SK-N-SH (cell line): ENCODE results near the gene JPT2. TPM values are rescaled to one million over a fixed set of nuclear protein-coding genes. Genes with fewer than 3 reads are reported as not detected.

Experiments used
- CTCF ChIA-PET: fragments of 300-600, 350-600 bp; formaldehyde crosslinking; extraction: SDS; loops from one replicate; lab custom pipeline; 2021; lab: Yijun Ruan, JAX
- POLR2A ChIA-PET: fragments of 350-600 bp; sonication (Branson Sonifier 250); formaldehyde crosslinking; extraction: SDS; loops from one replicate; lab custom pipeline; 2020; ENCODE audit warnings: antibody characterized with exemption, inconsistent platforms; lab: Yijun Ruan, JAX
- DNase-seq: peaks from one replicate; pipeline ENCODE4 v3.0.0; 2012
- H2AFZ ChIP-seq: fragments of 200-600 bp; sonication (generic); 2 replicates; pipeline ENCODE4 v1.8.1; 2016; ENCODE audit warnings: antibody characterized with exemption, mild to moderate bottlenecking, low read depth
- H3F3A ChIP-seq: fragments of 200-600 bp; sonication (generic); replicated peaks from 2 replicates; pipeline ENCODE3; 2016; ENCODE audit warnings: antibody characterized with exemption, mild to moderate bottlenecking; ENCODE audit not compliant: insufficient read depth
- H3K27ac ChIP-seq, 2 experiments: fragments of 200-500 bp in 1 of 2; fragments of 200-600 bp in 1 of 2; sonication (Bioruptor generic) in 1 of 2; sonication (generic), shearing (Covaris generic) in 1 of 2; 2 replicates each; pipeline versions ENCODE4 v1.5.1 to v1.6.1; 2014 to 2016; ENCODE audit warnings: low read depth in 2 of 2, inconsistent platforms in 1 of 2, low read length in 1 of 2, mild to moderate bottlenecking in 1 of 2, mixed read lengths in 1 of 2
- H3K27me3 ChIP-seq: fragments of 200-600 bp; sonication (generic), shearing (Covaris generic); 2 replicates; pipeline ENCODE4 v1.6.1; 2016; ENCODE audit warnings: mixed run types; ENCODE audit not compliant: insufficient read depth
- H3K36me3 ChIP-seq, 2 experiments: fragments of 200-500 bp in 1 of 2; fragments of 200-600 bp in 1 of 2; sonication (Bioruptor generic) in 1 of 2; sonication (generic) in 1 of 2; replicated peaks in 1 of 2; 2 replicates each; pipeline versions ENCODE3 to v1.5.1; 2014 to 2016; ENCODE audit warnings: low read length in 1 of 2, mild to moderate bottlenecking in 1 of 2; ENCODE audit not compliant: insufficient read depth in 2 of 2, control insufficient read depth in 1 of 2
- H3K4me1 ChIP-seq, 2 experiments: fragments of 200-500 bp in 1 of 2; fragments of 200-600 bp in 1 of 2; sonication (Bioruptor generic) in 1 of 2; sonication (generic), shearing (Covaris generic) in 1 of 2; 2 replicates each; pipeline versions ENCODE4 v1.5.1 to v1.6.1; 2014 to 2016; ENCODE audit warnings: low read depth in 1 of 2, low read length in 1 of 2, mixed run types in 1 of 2; ENCODE audit not compliant: insufficient read depth in 2 of 2, control insufficient read depth in 1 of 2
- H3K4me2 ChIP-seq: fragments of 200-600 bp; sonication (generic), shearing (Covaris generic); 2 replicates; pipeline ENCODE4 v1.6.1; 2017; ENCODE audit warnings: mixed run types
- H3K4me3 ChIP-seq, 2 experiments: fragments of 200-500 bp in 1 of 2; fragments of 200-600 bp in 1 of 2; sonication (Bioruptor generic) in 1 of 2; sonication (generic), shearing (Covaris generic) in 1 of 2; 2 replicates each; pipeline versions ENCODE4 v1.5.1 to v1.8.1; 2014 to 2016; ENCODE audit warnings: low read depth in 2 of 2, inconsistent platforms in 1 of 2, low read length in 1 of 2, mild to moderate bottlenecking in 1 of 2, mixed read lengths in 1 of 2, moderate library complexity in 1 of 2
- H3K79me2 ChIP-seq: fragments of 200-600 bp; sonication (generic); 2 replicates; pipeline ENCODE4 v1.8.1; 2017; ENCODE audit warnings: mild to moderate bottlenecking; ENCODE audit not compliant: insufficient read depth
- H3K9ac ChIP-seq: fragments of 200-600 bp; sonication (generic); 2 replicates; pipeline ENCODE4 v1.6.1; 2017; ENCODE audit warnings: mixed run types
- H3K9me2 ChIP-seq: fragments of 200-600 bp; sonication (generic); 2 replicates; pipeline ENCODE4 v1.6.1; 2017; ENCODE audit warnings: mixed run types
- H3K9me3 ChIP-seq: fragments of 200-600 bp; sonication (generic); 2 replicates; pipeline ENCODE4 v1.6.1; 2017; ENCODE audit warnings: mixed run types, mild to moderate bottlenecking, moderate library complexity
- H4K20me1 ChIP-seq: fragments of 200-600 bp; sonication (generic); 2 replicates; pipeline ENCODE4 v1.6.1; 2017; ENCODE audit warnings: mild to moderate bottlenecking, mixed run types; ENCODE audit not compliant: insufficient read depth
- FOXJ3 ChIP-seq: sonication (generic); formaldehyde crosslinking; IDR thresholded peaks from 2 replicates; pipeline ENCODE4 v1.5.1; 2020; ENCODE audit warnings: mild to moderate bottlenecking, missing genetic modification reagents
- GABPA ChIP-seq: IDR thresholded peaks from 2 replicates; pipeline ENCODE4 v1.4.0; 2012; ENCODE audit warnings: low read depth, mild to moderate bottlenecking
- RAD21 ChIP-seq: IDR thresholded peaks from 2 replicates; pipeline ENCODE4 v1.6.1; 2012; ENCODE audit warnings: mild to moderate bottlenecking, low read length
- RFX5 ChIP-seq: IDR thresholded peaks from 2 replicates; pipeline ENCODE4 v1.6.1; 2012; ENCODE audit warnings: mild to moderate bottlenecking, improper control_type of control experiment, low read length
- RXRA ChIP-seq: IDR thresholded peaks from 2 replicates; pipeline ENCODE4 v1.4.0; 2012; ENCODE audit warnings: low read depth, mild to moderate bottlenecking, borderline replicate concordance
- TCF12 ChIP-seq: IDR thresholded peaks from 2 replicates; pipeline ENCODE4 v1.4.0; 2012
- WGBS: methylation state at CpG from one replicate; pipeline ENCODE4 v1.1.6; 2017; ENCODE audit warnings: low lambda C conversion rate; 5-methylcytosine and 5-hydroxymethylcytosine counted together
- polyA plus RNA-seq, 3 experiments: library from polyadenylated mRNA; depleted of rRNA; stranded (reverse); fragments of >200 nt; gene quantifications; 2 replicates each; pipeline ENCODE4 v1.2.3, GENCODE V29; 2012
- TF ChIP-seq, protein P1 (sequence below): IDR thresholded peaks from 2 replicates; pipeline ENCODE4 v1.6.1; 2012; ENCODE audit warnings: mild to moderate bottlenecking, low read depth, low read length, moderate library complexity
- TF ChIP-seq, protein P2 (sequence below): fragments of 200-600 bp; sonication (generic); IDR thresholded peaks from 2 replicates; pipeline ENCODE4 v1.6.1; 2017; ENCODE audit warnings: antibody characterized with exemption, mild to moderate bottlenecking, moderate library complexity
- TF ChIP-seq, protein P3 (sequence below): IDR thresholded peaks from 2 replicates; pipeline ENCODE4 v1.4.0; 2012; ENCODE audit warnings: low read depth, borderline replicate concordance

JPT2 gene
- polyA plus RNA-seq, 1 of the 3 experiments (the other 2 are of a cell fraction): 67.4 TPM

- TF ChIP-seq, protein P1, sequence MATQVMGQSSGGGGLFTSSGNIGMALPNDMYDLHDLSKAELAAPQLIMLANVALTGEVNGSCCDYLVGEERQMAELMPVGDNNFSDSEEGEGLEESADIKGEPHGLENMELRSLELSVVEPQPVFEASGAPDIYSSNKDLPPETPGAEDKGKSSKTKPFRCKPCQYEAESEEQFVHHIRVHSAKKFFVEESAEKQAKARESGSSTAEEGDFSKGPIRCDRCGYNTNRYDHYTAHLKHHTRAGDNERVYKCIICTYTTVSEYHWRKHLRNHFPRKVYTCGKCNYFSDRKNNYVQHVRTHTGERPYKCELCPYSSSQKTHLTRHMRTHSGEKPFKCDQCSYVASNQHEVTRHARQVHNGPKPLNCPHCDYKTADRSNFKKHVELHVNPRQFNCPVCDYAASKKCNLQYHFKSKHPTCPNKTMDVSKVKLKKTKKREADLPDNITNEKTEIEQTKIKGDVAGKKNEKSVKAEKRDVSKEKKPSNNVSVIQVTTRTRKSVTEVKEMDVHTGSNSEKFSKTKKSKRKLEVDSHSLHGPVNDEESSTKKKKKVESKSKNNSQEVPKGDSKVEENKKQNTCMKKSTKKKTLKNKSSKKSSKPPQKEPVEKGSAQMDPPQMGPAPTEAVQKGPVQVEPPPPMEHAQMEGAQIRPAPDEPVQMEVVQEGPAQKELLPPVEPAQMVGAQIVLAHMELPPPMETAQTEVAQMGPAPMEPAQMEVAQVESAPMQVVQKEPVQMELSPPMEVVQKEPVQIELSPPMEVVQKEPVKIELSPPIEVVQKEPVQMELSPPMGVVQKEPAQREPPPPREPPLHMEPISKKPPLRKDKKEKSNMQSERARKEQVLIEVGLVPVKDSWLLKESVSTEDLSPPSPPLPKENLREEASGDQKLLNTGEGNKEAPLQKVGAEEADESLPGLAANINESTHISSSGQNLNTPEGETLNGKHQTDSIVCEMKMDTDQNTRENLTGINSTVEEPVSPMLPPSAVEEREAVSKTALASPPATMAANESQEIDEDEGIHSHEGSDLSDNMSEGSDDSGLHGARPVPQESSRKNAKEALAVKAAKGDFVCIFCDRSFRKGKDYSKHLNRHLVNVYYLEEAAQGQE: no peak
- no peak for TF ChIP-seq TCF12
- no peak for TF ChIP-seq RFX5
These were observed 47.4 kb upstream of the JPT2 start (continued) for GRCh38 chr16:1630450-1631213.

GRCh38 chr16:1631230-1631629 lies 46.8 kb upstream of the JPT2 start:
- H3K36me3 ChIP-seq: peaks cover 26 to 47% of the 10 kb centered on the region in 2 experiments
- DNase-seq: no peak
- TF ChIP-seq FOXJ3 (CRISPR knock-in tag): no peak
- TF ChIP-seq, protein P2, sequence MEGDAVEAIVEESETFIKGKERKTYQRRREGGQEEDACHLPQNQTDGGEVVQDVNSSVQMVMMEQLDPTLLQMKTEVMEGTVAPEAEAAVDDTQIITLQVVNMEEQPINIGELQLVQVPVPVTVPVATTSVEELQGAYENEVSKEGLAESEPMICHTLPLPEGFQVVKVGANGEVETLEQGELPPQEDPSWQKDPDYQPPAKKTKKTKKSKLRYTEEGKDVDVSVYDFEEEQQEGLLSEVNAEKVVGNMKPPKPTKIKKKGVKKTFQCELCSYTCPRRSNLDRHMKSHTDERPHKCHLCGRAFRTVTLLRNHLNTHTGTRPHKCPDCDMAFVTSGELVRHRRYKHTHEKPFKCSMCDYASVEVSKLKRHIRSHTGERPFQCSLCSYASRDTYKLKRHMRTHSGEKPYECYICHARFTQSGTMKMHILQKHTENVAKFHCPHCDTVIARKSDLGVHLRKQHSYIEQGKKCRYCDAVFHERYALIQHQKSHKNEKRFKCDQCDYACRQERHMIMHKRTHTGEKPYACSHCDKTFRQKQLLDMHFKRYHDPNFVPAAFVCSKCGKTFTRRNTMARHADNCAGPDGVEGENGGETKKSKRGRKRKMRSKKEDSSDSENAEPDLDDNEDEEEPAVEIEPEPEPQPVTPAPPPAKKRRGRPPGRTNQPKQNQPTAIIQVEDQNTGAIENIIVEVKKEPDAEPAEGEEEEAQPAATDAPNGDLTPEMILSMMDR: no peak
- TF ChIP-seq, all 33 proteins: peak for 0
- H4K20me1 ChIP-seq: peaks cover 39% of the 10 kb centered on the region
- POLR2A ChIA-PET: no interaction called here
- WGBS: 96% methylated on average over 9 of the region's 9 CpGs
- H3K9ac ChIP-seq: no peak overlapping the region
- CTCF ChIA-PET: no interaction called here
- H3F3A ChIP-seq: no peaks in the 10 kb centered on the region
- H3K9me3 ChIP-seq: no peaks in the 10 kb centered on the region
- no peak overlapping the region for H3K4me2 ChIP-seq
- H3K79me2 ChIP-seq: peaks cover 65% of the 10 kb centered on the region
- no peak overlapping the region for H3K27ac ChIP-seq
- no peaks in the 10 kb centered on the region for H3K4me1 ChIP-seq
- H3K9me2 ChIP-seq: no peaks in the 10 kb centered on the region
- H2AFZ ChIP-seq: no peak overlapping the region
- no peaks in the 10 kb centered on the region for H3K27me3 ChIP-seq
- H3K4me3 ChIP-seq: no peak overlapping the region

DNA sequence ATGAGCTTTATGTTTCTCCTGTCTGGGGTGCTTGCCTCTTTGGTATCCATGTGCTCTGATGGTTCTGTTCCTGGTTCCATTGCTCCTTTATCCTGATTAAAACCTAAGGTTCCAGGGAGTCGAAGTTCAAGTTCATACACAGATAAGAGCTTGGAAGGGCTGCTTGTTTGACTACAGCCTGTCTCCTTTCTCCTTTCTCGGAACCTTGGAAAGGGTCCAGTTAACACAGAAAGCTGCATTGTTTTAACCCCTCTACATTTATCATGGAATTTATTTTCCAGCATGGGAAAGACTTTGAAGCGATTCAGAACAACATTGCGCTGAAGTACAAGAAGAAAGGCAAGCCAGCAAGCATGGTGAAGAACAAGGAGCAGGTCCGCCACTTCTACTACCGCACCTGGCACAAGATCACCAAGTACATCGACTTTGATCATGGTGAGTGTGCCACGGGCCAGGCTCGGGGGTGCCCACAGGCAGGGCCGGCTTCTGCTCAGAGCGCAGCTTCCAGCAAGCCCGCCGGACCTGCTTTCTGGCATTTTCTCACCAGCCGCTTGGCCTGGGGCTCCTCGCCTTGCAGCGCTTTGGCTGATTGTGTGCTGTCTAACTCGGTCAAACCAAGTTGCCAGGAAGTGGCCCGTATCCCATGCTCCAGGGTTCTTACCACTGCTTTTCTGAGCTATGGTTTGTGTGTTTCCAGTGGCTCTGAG lies 46.0 kb upstream of the JPT2 start:
- Histone ChIP-seq H3K27me3 (no peaks in the 10 kb centered on the region), H3K4me3 (no peak overlapping the region)

More for the DNA sequence above, 46.0 kb upstream of the JPT2 start:
- Histone ChIP-seq H3K79me2 (peaks cover 63% of the 10 kb centered on the region), H3F3A (no peaks in the 10 kb centered on the region), H3K27ac (no peak overlapping the region), H3K36me3 (peaks cover 21 to 42% of the 10 kb centered on the region in 2 experiments), H4K20me1 (peaks cover 32% of the 10 kb centered on the region), H3K4me2 (no peak overlapping the region), H3K9ac (no peak overlapping the region), H2AFZ (no peak overlapping the region), H3K9me3 (no peaks in the 10 kb centered on the region), H3K9me2 (no peaks in the 10 kb centered on the region), H3K4me1 (no peaks in the 10 kb centered on the region)
- no peak for DNase-seq
- TF ChIP-seq, protein P3, sequence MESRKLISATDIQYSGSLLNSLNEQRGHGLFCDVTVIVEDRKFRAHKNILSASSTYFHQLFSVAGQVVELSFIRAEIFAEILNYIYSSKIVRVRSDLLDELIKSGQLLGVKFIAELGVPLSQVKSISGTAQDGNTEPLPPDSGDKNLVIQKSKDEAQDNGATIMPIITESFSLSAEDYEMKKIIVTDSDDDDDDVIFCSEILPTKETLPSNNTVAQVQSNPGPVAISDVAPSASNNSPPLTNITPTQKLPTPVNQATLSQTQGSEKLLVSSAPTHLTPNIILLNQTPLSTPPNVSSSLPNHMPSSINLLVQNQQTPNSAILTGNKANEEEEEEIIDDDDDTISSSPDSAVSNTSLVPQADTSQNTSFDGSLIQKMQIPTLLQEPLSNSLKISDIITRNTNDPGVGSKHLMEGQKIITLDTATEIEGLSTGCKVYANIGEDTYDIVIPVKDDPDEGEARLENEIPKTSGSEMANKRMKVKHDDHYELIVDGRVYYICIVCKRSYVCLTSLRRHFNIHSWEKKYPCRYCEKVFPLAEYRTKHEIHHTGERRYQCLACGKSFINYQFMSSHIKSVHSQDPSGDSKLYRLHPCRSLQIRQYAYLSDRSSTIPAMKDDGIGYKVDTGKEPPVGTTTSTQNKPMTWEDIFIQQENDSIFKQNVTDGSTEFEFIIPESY: no peak
- TF ChIP-seq RAD21 (no peak), TCF12 (no peak), GABPA (no peak), RXRA (no peak)
- WGBS: 91% methylated on average over 16 of the region's 18 CpGs
- CTCF ChIA-PET: no interaction called here
- POLR2A ChIA-PET: no interaction called here
